ENCODE data around the gene SLC9C2. TPM values are rescaled to one million over a fixed set of nuclear protein-coding genes. Genes with fewer than 3 reads are reported as not detected.

The SLC9C2 gene
- polyA plus RNA-seq, 1 donor from 2014 or later = 0.31 TPM

DNA sequence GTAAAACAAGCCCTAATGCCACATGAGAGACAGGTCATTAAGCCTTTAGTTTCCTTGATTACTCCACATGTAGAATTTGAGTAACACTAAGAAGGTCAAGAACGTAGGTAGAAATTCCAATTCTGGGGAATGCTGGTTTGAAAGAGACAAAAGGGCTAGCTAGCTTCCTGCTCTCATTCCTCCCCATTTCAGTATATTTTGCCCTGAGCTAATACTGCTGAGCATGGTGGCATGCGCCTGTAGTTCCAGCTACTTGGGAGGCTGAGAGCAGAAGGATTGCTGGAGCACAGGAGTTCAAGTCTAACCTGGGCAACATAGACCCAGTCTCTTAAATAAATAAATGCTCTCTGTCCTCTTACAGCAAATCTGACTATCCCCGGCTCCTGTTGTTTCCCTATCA lies 112.9 kb downstream of the SLC9C2 start:
- TF ChIP-seq REST (IDR thresholded peaks at IDR 0.05; ENCODE audit: borderline replicate concordance) (no peak), MXI1 (conservative IDR thresholded peaks at IDR 0.05; ENCODE audit: poor library complexity, severe bottlenecking) (no peak), POLR2AphosphoS5 (IDR thresholded peaks at IDR 0.05) (no peak), SMC3 (conservative IDR thresholded peaks at IDR 0.05; ENCODE audit: poor library complexity) (no peak), EZH2 (IDR thresholded peaks at IDR 0.05; ENCODE audit: borderline replicate concordance, insufficient read depth, low read length, poor library complexity, severe bottlenecking) (no peak), TAF1 (IDR thresholded peaks at IDR 0.05; ENCODE audit: low read depth) (no peak), CTCF (IDR thresholded peaks at IDR 0.05; ENCODE audit: poor library complexity, severe bottlenecking) (no peak), RAD21 (conservative IDR thresholded peaks at IDR 0.05) (no peak), EP300 (conservative IDR thresholded peaks at IDR 0.05; ENCODE audit: poor library complexity, severe bottlenecking) (no peak)
- Histone ChIP-seq H3K27ac (ENCODE audit: low read length) (no peak overlapping the region), H3K9me2 (ENCODE audit: insufficient read depth, low read length) (no peaks in the 10 kb centered on the region), H3K4me3 (ENCODE audit: low read length) (no peak overlapping the region), H3K36me3 (ENCODE audit: insufficient read depth, low read length) (peaks cover 9% of the 10 kb centered on the region), H4K20me1 (ENCODE audit: insufficient read depth) (no peaks in the 10 kb centered on the region), H3K27me3 (ENCODE audit: insufficient read depth, low read depth, low read length) (no peaks in the 10 kb centered on the region), H3K9me3 (ENCODE audit: low read length) (no peaks in the 10 kb centered on the region), H3K79me2 (replicated peaks; ENCODE audit: insufficient read depth, low read length) (no peaks in the 10 kb centered on the region), H3F3A (ENCODE audit: insufficient read depth, low read length, poor library complexity, severe bottlenecking) (no peaks in the 10 kb centered on the region), H2AFZ (ENCODE audit: low read depth, low read length) (no peak overlapping the region), H3K9ac (ENCODE audit: low read length) (no peak overlapping the region), H3K4me2 (ENCODE audit: low read length) (no peak overlapping the region)

- no peak overlapping the region for H2AFZ ChIP-seq (ENCODE audit: low read depth, low read length)
- H3K27ac ChIP-seq (ENCODE audit: low read length) = no peak overlapping the region
Observed at GRCh38 chr1:173489149-173489600, 113.7 kb downstream of the SLC9C2 start.

GRCh38 chr1:173488001-173488400 lies 114.9 kb downstream of the SLC9C2 start:
- Histone ChIP-seq H3K9me2 (ENCODE audit: insufficient read depth, low read length) (no peaks in the 10 kb centered on the region), H3K4me3 (ENCODE audit: low read length) (no peak overlapping the region), H3F3A (ENCODE audit: insufficient read depth, low read length, poor library complexity, severe bottlenecking) (no peaks in the 10 kb centered on the region), H3K9ac (ENCODE audit: low read length) (no peak overlapping the region), H3K27me3 (ENCODE audit: insufficient read depth, low read depth, low read length) (no peaks in the 10 kb centered on the region), H3K27ac (ENCODE audit: low read length) (no peak overlapping the region), H3K4me2 (ENCODE audit: low read length) (no peak overlapping the region), H3K79me2 (replicated peaks; ENCODE audit: insufficient read depth, low read length) (no peaks in the 10 kb centered on the region), H4K20me1 (ENCODE audit: insufficient read depth) (no peaks in the 10 kb centered on the region), H3K36me3 (ENCODE audit: insufficient read depth, low read length) (peaks cover 12% of the 10 kb centered on the region), H3K9me3 (ENCODE audit: low read length) (no peaks in the 10 kb centered on the region), H2AFZ (ENCODE audit: low read depth, low read length) (no peak overlapping the region)
- TF ChIP-seq RAD21 (conservative IDR thresholded peaks at IDR 0.05) = no peak
- no peak for TF ChIP-seq CTCF (IDR thresholded peaks at IDR 0.05; ENCODE audit: poor library complexity, severe bottlenecking)
- TF ChIP-seq EP300 (conservative IDR thresholded peaks at IDR 0.05; ENCODE audit: poor library complexity, severe bottlenecking) = no peak
- TF ChIP-seq POLR2AphosphoS5 (IDR thresholded peaks at IDR 0.05) = no peak
- TF ChIP-seq EZH2 (IDR thresholded peaks at IDR 0.05; ENCODE audit: borderline replicate concordance, insufficient read depth, low read length, poor library complexity, severe bottlenecking) = no peak
- TF ChIP-seq MXI1 (conservative IDR thresholded peaks at IDR 0.05; ENCODE audit: poor library complexity, severe bottlenecking) = no peak
- TF ChIP-seq TAF1 (IDR thresholded peaks at IDR 0.05; ENCODE audit: low read depth) = no peak
- TF ChIP-seq SMC3 (conservative IDR thresholded peaks at IDR 0.05; ENCODE audit: poor library complexity) = no peak
- TF ChIP-seq REST (IDR thresholded peaks at IDR 0.05; ENCODE audit: borderline replicate concordance) = no peak

More at GRCh38 chr1:173489149-173489600, 113.7 kb downstream of the SLC9C2 start:
- no peak overlapping the region for H3K9ac ChIP-seq (ENCODE audit: low read length)
- H3K27me3 ChIP-seq (ENCODE audit: insufficient read depth, low read depth, low read length) = no peaks in the 10 kb centered on the region
- no peaks in the 10 kb centered on the region for H3F3A ChIP-seq (ENCODE audit: insufficient read depth, low read length, poor library complexity, severe bottlenecking)
- no peaks in the 10 kb centered on the region for H3K9me2 ChIP-seq (ENCODE audit: insufficient read depth, low read length)
- H3K4me3 ChIP-seq (ENCODE audit: low read length) = no peak overlapping the region
- H3K79me2 ChIP-seq (replicated peaks; ENCODE audit: insufficient read depth, low read length) = no peaks in the 10 kb centered on the region
- H3K4me2 ChIP-seq (ENCODE audit: low read length) = no peak overlapping the region
- peaks cover 9% of the 10 kb centered on the region for H3K36me3 ChIP-seq (ENCODE audit: insufficient read depth, low read length)
- H3K9me3 ChIP-seq (ENCODE audit: low read length) = no peaks in the 10 kb centered on the region
- TF ChIP-seq SMC3 (conservative IDR thresholded peaks at IDR 0.05; ENCODE audit: poor library complexity) (no peak), TAF1 (IDR thresholded peaks at IDR 0.05; ENCODE audit: low read depth) (no peak)
- no peaks in the 10 kb centered on the region for H4K20me1 ChIP-seq (ENCODE audit: insufficient read depth)

All from neural cell (in vitro differentiated cells).